Left forelimb (tissue), 1 donor: ENCODE data around the gene TMEM218.
"Not testable (repeated sequence)": the region's sequence is repeated elsewhere in the genome, so short reads cannot be mapped to it uniquely, and the experiment has no call there.

Source experiments
- DNase-seq: peaks from one replicate; pipeline ENCODE4 v3.0.0-alpha.2; 2018; ENCODE audit warnings: low spot score

Gene TMEM218

GRCh38 chr11:125075242-125075625, 36.2 kb downstream of the TMEM218 start:
- DNase-seq = no peak

- DNase-seq = no peak
These were observed 36.8 kb downstream of the TMEM218 start for GRCh38 chr11:125074511-125075241.

- DNase-seq = no peak
These were observed 37.6 kb downstream of the TMEM218 start for GRCh38 chr11:125073616-125074483.

GRCh38 chr11:125072961-125073590, 38.4 kb downstream of the TMEM218 start:
- no peak for DNase-seq

GRCh38 chr11:125072218-125072960, 39.0 kb downstream of the TMEM218 start:
- DNase-seq = no peak

- no peak for DNase-seq
These were observed 39.6 kb downstream of the TMEM218 start for GRCh38 chr11:125071846-125072217.

GRCh38 chr11:125071435-125071834, 40.0 kb downstream of the TMEM218 start:
- DNase-seq = peak; percentile 57

- peak; percentile 63 for DNase-seq
These were observed 40.6 kb downstream of the TMEM218 start for GRCh38 chr11:125070699-125071254.

- DNase-seq = peak; percentile 49
These were observed 41.6 kb downstream of the TMEM218 start for GRCh38 chr11:125069796-125070195.

GRCh38 chr11:125069008-125069407, 42.4 kb downstream of the TMEM218 start:
- no peak for DNase-seq

- DNase-seq = no peak
These were observed 43.1 kb downstream of the TMEM218 start for GRCh38 chr11:125068368-125068767.

GRCh38 chr11:125064070-125064469, 47.4 kb downstream of the TMEM218 start:
- no peak for DNase-seq

GRCh38 chr11:125063429-125064043, 47.9 kb downstream of the TMEM218 start:
- no peak for DNase-seq

- DNase-seq = peak; percentile 75
These were observed 48.4 kb downstream of the TMEM218 start, which contains the start of gene SLC37A2 for GRCh38 chr11:125062931-125063428. Gene SLC37A2, plus strand, starts transcription at chr11:125063305. Its CDS starts 63 bp downstream, at chr11:125063368.

GRCh38 chr11:125062218-125062930, 49.1 kb downstream of the TMEM218 start:
- no peak for DNase-seq

GRCh38 chr11:125061281-125061680, 50.1 kb downstream of the TMEM218 start:
- no peak for DNase-seq

- no peak for DNase-seq
These were observed 53.8 kb downstream of the TMEM218 start for GRCh38 chr11:125057693-125058016.

GRCh38 chr11:125056931-125057692, 54.3 kb downstream of the TMEM218 start:
- DNase-seq = no peak

- DNase-seq = not testable (repeated sequence)
These were observed 55.3 kb downstream of the TMEM218 start for GRCh38 chr11:125056111-125056510.
